Measurements from ENCODE around the gene NDUFB7.
"Not testable (repeated sequence)": the region's sequence is repeated elsewhere in the genome, so short reads cannot be mapped to it uniquely, and the experiment has no call there.

The NDUFB7 gene

GRCh38 chr19:14571695-14572490 lies at the start of gene NDUFB7:
Gene NDUFB7 (minus strand): TSS chr19:14572066. CDS start chr19:14572000, 66 bp downstream.
- peak; percentile 94 for DNase-seq

- DNase-seq = no peak
Observed at GRCh38 chr19:14619404-14619803, 47.5 kb upstream of the NDUFB7 start.

- DNase-seq = no peak
Observed at GRCh38 chr19:14616407-14616806, 44.5 kb upstream of the NDUFB7 start.

GRCh38 chr19:14615623-14616022 lies 43.8 kb upstream of the NDUFB7 start:
- DNase-seq = no peak

DNA sequence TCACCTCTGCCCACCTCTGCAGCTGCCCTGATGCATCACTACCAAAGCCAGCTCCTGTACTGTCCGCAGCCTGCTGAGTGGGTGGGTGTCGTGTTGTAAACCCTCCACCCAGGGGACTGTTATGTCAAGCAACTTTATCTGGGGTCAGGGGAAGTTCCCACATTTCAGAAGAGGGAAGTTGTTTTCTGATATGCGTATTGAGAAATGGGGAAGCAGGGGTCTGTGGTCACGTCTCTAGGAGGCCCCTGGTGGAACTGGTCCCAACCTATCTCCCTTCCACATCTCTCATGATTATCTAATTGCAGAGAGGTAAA lies 42.2 kb upstream of the NDUFB7 start:
- no peak for DNase-seq

DNA sequence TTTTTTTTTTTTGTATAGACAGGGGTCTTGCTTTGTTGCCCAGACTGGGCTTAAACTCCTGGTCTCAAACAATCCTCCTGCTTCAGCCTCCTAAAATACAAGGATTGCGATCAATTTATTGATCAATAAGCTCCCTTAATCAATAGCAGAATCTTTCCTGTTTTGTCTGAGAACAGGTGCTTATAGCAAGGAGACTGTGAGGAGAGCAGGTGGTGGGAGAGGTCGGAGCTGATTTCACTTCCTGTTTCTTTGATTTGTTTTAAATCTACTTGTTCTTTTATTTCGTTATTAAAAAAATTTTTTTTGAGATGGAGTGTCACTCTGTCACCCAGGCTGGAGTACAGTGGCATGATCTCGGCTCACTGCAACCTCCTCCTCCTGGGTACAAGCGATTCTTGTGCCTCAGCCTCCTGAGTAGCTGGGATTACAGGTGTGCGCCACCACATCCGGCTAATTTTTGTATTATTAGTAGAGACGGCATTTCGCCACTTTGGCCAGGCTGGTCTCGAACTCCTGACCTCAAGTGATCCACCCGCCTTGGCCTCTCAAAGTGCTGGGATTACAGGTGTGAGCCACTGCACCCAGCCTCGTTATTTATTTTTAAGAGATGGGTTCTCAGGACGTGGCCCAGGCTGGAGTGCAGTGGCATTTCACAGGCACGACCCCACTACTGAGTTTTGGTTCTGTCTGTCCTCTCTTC lies 41.7 kb upstream of the NDUFB7 start:
- DNase-seq = not testable (repeated sequence)

- DNase-seq = no peak
Observed at GRCh38 chr19:14612657-14613056, 40.8 kb upstream of the NDUFB7 start.

GRCh38 chr19:14612242-14612641 lies 40.4 kb upstream of the NDUFB7 start:
- not testable (repeated sequence) for DNase-seq

DNA sequence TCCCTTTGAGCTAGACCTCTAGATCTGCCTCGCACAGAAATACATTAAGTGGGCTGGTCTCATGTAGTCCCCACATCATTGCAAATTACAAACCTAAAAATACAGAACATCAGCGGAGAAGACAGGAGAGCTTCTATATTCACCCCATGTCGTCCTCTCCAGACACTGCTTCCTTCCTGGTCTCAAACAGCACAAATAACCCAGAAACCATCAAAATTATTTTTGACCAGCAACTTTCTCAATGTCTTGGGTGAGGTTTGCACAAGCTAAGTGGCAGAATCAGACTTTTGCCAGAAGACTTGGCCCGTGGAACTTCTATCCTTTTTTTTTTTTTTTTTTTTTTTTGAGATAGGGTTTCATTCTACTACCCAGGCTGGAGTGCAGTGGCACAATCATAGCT lies 39.2 kb upstream of the NDUFB7 start:
- no peak for DNase-seq

DNA sequence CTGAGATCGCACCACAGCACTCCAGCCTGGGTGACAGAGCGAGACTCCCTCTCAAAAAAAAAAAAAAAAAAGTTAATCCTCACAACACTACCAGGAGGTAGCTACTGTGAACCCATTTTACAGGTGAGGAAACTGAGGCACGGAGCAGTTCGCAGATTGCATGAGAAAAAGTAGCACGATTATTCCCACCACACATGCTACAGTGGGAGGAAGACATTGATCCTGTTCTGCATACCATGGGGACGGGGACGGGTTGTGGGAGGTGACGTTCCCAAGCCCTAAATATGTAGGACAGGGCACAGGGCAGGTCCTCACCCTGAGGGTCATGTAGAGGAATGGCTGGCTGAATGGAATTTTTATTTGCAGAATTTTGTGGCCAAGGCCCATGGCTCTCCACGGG lies 34.8 kb upstream of the NDUFB7 start:
- no peak for DNase-seq

- DNase-seq = no peak
Observed at GRCh38 chr19:14603990-14604387, 32.1 kb upstream of the NDUFB7 start.

DNA sequence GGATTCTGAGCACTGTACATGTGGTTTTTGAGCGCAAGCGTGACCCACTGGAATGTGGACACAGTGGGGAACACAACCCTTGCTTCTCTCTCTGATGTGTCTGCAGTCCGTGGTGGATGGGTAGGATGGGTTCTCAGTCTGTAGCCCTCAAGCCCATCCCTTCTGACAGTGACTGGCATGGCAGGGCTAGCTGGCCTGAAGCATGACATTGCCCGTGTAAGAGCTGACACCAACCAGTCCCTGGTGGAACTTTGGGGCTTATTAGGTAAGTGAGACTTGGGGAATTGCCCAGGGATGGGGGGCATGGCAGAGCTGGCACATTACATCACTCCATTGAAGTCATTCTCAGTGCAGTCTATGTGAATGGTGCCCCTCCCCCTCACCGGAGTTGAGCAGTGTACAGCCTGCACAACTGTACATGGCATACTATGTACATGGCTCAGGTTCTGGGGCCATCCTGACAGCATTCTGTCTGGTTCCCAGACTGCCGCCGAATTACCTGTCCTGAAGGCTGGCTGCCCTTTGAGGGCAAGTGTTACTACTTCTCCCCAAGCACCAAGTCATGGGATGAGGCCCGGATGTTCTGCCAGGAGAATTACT lies 27.8 kb upstream of the NDUFB7 start:
- no peak for DNase-seq

DNA sequence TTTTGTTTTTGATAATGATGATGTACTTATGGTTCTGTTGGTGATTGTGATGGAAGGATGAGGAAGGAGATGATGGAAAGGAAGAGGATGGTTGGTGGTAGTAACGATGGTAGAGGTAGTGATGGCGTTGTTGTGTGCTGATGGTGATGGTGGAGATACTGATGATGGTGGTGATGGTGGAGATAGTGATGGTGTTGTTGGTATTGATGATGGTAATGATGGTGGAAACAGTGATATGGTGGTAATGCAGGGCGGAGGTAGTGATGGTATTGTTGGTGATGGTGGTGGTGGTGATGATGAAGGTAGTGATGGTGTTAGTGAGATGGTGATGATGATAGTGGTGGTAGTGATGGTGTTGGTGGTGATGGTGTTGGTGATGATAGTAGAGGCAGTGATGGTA lies 23.7 kb upstream of the NDUFB7 start:
- DNase-seq = no peak

DNA sequence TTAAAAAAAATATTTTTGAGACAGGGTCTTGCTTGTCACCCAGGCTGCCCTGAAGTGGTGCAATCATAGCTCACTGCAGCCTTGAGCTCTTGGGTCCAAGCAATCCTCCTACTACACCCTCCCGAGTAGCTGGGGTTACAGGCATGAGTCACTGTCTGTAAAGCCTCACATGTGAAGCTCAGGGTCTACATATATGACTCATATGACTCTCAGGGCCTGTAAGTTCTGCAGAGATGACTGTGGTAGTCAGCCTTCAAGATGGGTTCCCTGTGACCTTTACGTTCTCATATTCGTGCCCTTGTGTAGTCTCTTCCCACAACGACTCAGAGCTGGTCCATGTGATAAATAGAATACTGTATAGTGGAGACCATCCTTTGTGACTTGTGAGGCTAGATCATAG lies 17.6 kb upstream of the NDUFB7 start:
- not testable (repeated sequence) for DNase-seq

DNA sequence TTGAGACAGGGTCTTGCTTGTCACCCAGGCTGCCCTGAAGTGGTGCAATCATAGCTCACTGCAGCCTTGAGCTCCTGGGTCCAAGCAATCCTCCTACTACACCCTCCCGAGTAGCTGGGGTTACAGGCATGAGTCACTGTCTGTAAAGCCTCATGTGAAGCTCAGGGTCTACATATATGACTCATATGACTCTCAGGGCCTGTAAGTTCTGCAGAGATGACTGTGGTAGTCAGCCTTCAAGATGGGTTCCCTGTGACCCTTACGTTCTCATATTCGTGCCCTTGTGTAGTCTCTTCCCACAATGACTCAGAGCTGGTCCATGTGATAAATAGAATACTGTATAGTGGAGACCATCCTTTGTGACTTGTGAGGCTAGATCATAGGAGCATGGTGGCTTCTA lies 13.3 kb upstream of the NDUFB7 start:
- DNase-seq = not testable (repeated sequence)

- DNase-seq = not testable (repeated sequence)
Observed at GRCh38 chr19:14584372-14584771, 12.5 kb upstream of the NDUFB7 start.

- DNase-seq = no peak
Observed at GRCh38 chr19:14582894-14583340, 11.1 kb upstream of the NDUFB7 start, which contains the start of gene CLEC17A. Gene CLEC17A (plus strand): TSS chr19:14583084. CDS start chr19:14583161, 77 bp downstream.

DNA sequence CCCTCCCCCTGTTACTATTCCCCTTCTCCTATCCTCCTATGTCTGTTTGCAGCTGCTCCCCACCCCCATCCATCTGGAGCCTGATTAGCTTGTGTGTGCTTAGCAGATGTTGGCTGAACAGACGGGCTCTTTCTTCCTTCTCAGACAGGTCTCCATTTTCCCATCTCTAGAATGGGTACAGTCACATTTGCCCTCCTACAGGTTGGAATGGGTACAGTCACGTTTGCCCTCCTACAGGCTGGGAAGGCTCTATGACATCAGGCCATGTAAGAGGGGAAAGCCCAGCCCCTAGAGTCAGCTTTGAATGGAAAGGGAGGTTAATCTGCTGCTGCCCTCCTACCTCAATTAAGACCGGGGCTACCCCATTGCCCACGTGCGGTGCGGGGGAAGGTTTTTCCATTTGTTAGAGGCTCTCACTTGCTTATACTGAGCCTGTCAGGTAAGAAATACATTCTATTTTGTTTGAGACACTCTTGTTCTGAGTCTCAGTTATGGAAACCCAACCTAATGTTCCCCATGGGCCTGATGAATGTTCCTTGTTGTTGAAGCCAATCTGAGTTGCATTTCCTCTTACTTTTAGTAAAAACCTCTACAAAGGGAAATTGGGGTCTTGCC lies 8.9 kb upstream of the NDUFB7 start:
- no peak for DNase-seq

- DNase-seq = no peak
Observed at GRCh38 chr19:14577885-14578427, 6.1 kb upstream of the NDUFB7 start.

GRCh38 chr19:14577264-14577663 lies 5.4 kb upstream of the NDUFB7 start:
- no peak for DNase-seq

DNA sequence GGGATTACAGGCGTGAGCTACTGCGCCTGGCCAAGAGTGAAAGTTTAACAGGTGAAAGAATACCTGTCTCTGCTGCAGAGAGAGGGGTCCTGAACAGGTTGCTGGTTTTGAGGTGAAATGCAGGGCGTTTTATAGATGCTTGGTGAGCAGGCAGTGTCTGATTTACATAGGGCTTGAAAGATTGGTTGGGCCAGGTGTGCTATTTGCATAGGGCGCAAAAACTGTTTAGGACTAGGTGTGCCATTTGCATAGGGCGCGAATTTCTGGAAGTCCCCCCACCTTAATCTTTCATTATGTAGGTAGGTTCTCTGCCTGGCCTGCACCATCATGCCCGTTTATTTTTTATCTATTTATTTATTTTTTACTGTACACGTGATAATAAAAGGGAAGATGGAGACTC lies 4.5 kb upstream of the NDUFB7 start:
- no peak for DNase-seq

- no peak for DNase-seq
Observed at GRCh38 chr19:14575428-14575980, 3.6 kb upstream of the NDUFB7 start.

Data from COR-L47 (cell line).